Bronchial epithelial cell (primary cell): Measurements from ENCODE around the gene KIF22. TPM values are rescaled to one million over a fixed set of nuclear protein-coding genes. Genes with fewer than 3 reads are reported as not detected.
A peak's percentile ranks its signal among the peaks of the same experiment; 100 is the strongest.

Source experiments
- DNase-seq: peaks from one replicate; pipeline ENCODE4 v3.0.0-alpha.2; 2010; ENCODE audit warnings: low read depth
- FAIRE-seq: peaks from 2 replicates; lab custom pipeline; 2011; peaks lifted over from hg19 to GRCh38; lab: Jason Lieb, UNC
- H3K27me3 ChIP-seq: 2 replicates; pipeline ENCODE4 v1.5.1; 2011; ENCODE audit warnings: low read length; ENCODE audit not compliant: control insufficient read depth, insufficient read depth
- H3K36me3 ChIP-seq: 2 replicates; pipeline ENCODE4 v1.5.1; 2011; ENCODE audit warnings: low read length; ENCODE audit not compliant: control insufficient read depth, insufficient read depth
- H3K4me3 ChIP-seq: 2 replicates; pipeline ENCODE4 v1.5.1; 2011; ENCODE audit warnings: mild to moderate bottlenecking, low read depth, low read length, control low read depth
- CTCF ChIP-seq: IDR thresholded peaks from 2 replicates; pipeline ENCODE4 v1.5.1; 2011; ENCODE audit warnings: mild to moderate bottlenecking, moderate library complexity, low read length, control low read depth, inconsistent platforms; ENCODE audit not compliant: insufficient read depth, severe bottlenecking
- total RNA-seq: library from RNA; depleted of rRNA; stranded (reverse); fragments of >200 nt; gene quantifications from 2 replicates; pipeline ENCODE4 v1.2.1, GENCODE V29; 2014

Gene KIF22
- total RNA-seq, 1 donor from 2014 or later = 11.3 TPM

GRCh38 chr16:29848420-29849297 is 58.1 kb downstream of the KIF22 start:
- peak; percentile 98 for TF ChIP-seq CTCF
- H3K27me3 ChIP-seq = no peaks in the 10 kb centered on the region
- DNase-seq = peak; percentile 35
- no peak for FAIRE-seq
- no peak overlapping the region for H3K4me3 ChIP-seq
- H3K36me3 ChIP-seq = peaks cover 26% of the 10 kb centered on the region

- TF ChIP-seq CTCF = no peak
- no peak for DNase-seq
- FAIRE-seq = no peak
- no peaks in the 10 kb centered on the region for H3K27me3 ChIP-seq
- H3K36me3 ChIP-seq = peaks cover 24% of the 10 kb centered on the region
- no peak overlapping the region for H3K4me3 ChIP-seq
These were observed 59.0 kb downstream of the KIF22 start for GRCh38 chr16:29849505-29849904.

DNA sequence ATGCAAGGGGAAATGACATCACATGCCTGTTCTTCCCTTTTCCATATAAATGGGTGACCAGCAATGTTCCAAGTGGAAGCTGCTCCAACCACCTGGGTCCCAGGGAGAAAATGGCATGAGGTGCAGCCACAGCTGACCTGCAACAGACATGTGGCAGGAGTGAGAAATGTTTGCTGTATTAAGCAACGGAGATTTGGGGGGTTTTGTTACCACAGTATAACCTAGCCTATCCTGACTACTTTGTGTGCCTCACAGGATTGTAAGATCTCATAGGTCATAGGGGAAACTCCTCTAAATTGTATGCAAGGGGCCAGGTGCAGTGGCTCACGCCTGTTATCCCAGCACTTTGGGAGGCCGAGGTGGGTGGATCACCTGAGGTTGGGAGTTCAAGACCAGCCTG is 60.4 kb downstream of the KIF22 start:
- Histone ChIP-seq H3K27me3 (no peaks in the 10 kb centered on the region), H3K36me3 (peaks cover 14% of the 10 kb centered on the region), H3K4me3 (no peak overlapping the region)
- DNase-seq = no peak
- no peak for TF ChIP-seq CTCF
- no peak for FAIRE-seq

- no peak for FAIRE-seq
These were observed 62.1 kb downstream of the KIF22 start for GRCh38 chr16:29852654-29853053.

GRCh38 chr16:29854520-29855100 is 64.1 kb downstream of the KIF22 start:
- TF ChIP-seq CTCF = no peak
- DNase-seq = no peak
- Histone ChIP-seq H3K27me3 (no peaks in the 10 kb centered on the region), H3K36me3 (peaks cover 4% of the 10 kb centered on the region), H3K4me3 (no peak overlapping the region)
- FAIRE-seq = no peak

More at GRCh38 chr16:29852654-29853053, 62.1 kb downstream of the KIF22 start:
- DNase-seq = no peak
- Histone ChIP-seq H3K36me3 (peaks cover 2% of the 10 kb centered on the region), H3K4me3 (no peak overlapping the region), H3K27me3 (no peaks in the 10 kb centered on the region)
- no peak for TF ChIP-seq CTCF

Other genes starting within 250 kb of the KIF22 start
- not detected in 2 replicates for gene SPN, start 127.5 kb upstream of the KIF22 start, total RNA-seq
- gene QPRT, start 111.6 kb upstream of the KIF22 start, total RNA-seq = under 0.01 and 0.79 TPM in 2 replicates
- gene C16orf54, start 44.8 kb upstream of the KIF22 start, total RNA-seq = not detected in 2 replicates
- gene ZG16, start 12.5 kb upstream of the KIF22 start, total RNA-seq = not detected in 2 replicates
- gene MAZ, start 15.8 kb downstream of the KIF22 start, total RNA-seq = 125 and 168 TPM in 2 replicates
- gene PRRT2, start 21.4 kb downstream of the KIF22 start, total RNA-seq = not detected in 2 replicates
- gene PAGR1, start 25.4 kb downstream of the KIF22 start, total RNA-seq = 15.2 and 24.7 TPM in 2 replicates
- gene MVP, start 29.7 kb downstream of the KIF22 start, total RNA-seq = 87.1 and 118 TPM in 2 replicates
- gene CDIPT, start 72.5 kb downstream of the KIF22 start, total RNA-seq = 46.1 and 53.2 TPM in 2 replicates
- gene SEZ6L2, start 108.8 kb downstream of the KIF22 start, total RNA-seq = 1.8 and 2.9 TPM in 2 replicates
- 1.2 and 2.4 TPM in 2 replicates for gene ASPHD1, start 109.7 kb downstream of the KIF22 start, total RNA-seq
- gene KCTD13, start 135.5 kb downstream of the KIF22 start, total RNA-seq = 8.2 and 12.2 TPM in 2 replicates
- 49.8 and 66.1 TPM in 2 replicates for gene TMEM219, start 171.3 kb downstream of the KIF22 start, total RNA-seq
- 24.7 and 28.7 TPM in 2 replicates for gene TAOK2, start 183.1 kb downstream of the KIF22 start, total RNA-seq
- gene HIRIP3, start 204.9 kb downstream of the KIF22 start, total RNA-seq = 6.0 and 6.8 TPM in 2 replicates
- 15.1 and 22.6 TPM in 2 replicates for gene INO80E, start 205.5 kb downstream of the KIF22 start, total RNA-seq
- gene DOC2A, start 220.3 kb downstream of the KIF22 start, total RNA-seq = not detected in 2 replicates
- not detected in 2 replicates for gene C16orf92, start 232.4 kb downstream of the KIF22 start, total RNA-seq
- not detected in 2 replicates for gene TLCD3B, start 240.5 kb downstream of the KIF22 start, total RNA-seq